Measurements from ENCODE around the gene USH2A.

The USH2A gene

DNA sequence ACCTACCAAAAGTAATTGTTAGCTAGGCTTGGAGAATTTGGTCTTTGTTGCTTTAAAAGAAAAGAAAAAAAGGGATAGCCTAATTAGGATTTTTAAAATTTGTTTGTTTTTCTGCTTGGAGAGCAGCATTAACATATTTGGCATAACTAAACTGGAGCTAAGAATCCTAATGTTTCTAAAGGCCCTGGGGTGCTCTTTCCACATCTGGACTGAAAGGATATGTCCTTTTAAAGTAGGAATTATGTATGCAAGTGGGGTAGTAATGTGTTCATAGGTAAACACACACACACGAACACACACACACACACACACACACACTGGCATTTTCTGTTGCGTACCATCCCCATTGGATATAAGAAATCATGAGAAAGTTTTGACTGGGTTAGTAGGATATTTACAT lies 742.2 kb downstream of the USH2A start:
- TF ChIP-seq CTCF (IDR thresholded peaks at IDR 0.05; ENCODE audit: borderline replicate concordance, extremely low read depth, low read length, poor library complexity, severe bottlenecking) = no peak
- TF ChIP-seq EZH2 (IDR thresholded peaks at IDR 0.05; ENCODE audit: borderline replicate concordance, low read depth, low read length, severe bottlenecking) = no peak
- no peaks in the 10 kb centered on the region for H3K27me3 ChIP-seq (ENCODE audit: insufficient read depth, low read length, poor library complexity)
- no peak overlapping the region for H3K4me2 ChIP-seq (ENCODE audit: insufficient read depth, low read length)
- ATAC-seq (ENCODE audit: insufficient read depth, low read depth) (no peak), DNase-seq (no peak)
- no peak overlapping the region for H2AFZ ChIP-seq (ENCODE audit: low read depth, low read length)
- no peaks in the 10 kb centered on the region for H3K9me3 ChIP-seq (ENCODE audit: insufficient read depth, low read length, severe bottlenecking)
- no peak overlapping the region for H3K27ac ChIP-seq (ENCODE audit: low read length)
- no peaks in the 10 kb centered on the region for H3K4me1 ChIP-seq (ENCODE audit: insufficient read depth, low read length)
- H3K36me3 ChIP-seq (ENCODE audit: insufficient read depth, low read length) = no peaks in the 10 kb centered on the region
- no peaks in the 10 kb centered on the region for H3K79me2 ChIP-seq (ENCODE audit: insufficient read depth, low read length)
- no peak overlapping the region for H3K9ac ChIP-seq (ENCODE audit: low read depth, low read length)
- H4K20me1 ChIP-seq (ENCODE audit: insufficient read depth, low read length) = no peaks in the 10 kb centered on the region
- no peak overlapping the region for H3K4me3 ChIP-seq (ENCODE audit: low read depth in 1 of 2, low read length in 2 of 2)

- ATAC-seq (ENCODE audit: insufficient read depth, low read depth) = no peak
- Histone ChIP-seq H3K27me3 (ENCODE audit: insufficient read depth, low read length, poor library complexity) (no peaks in the 10 kb centered on the region), H3K36me3 (ENCODE audit: insufficient read depth, low read length) (no peaks in the 10 kb centered on the region), H3K9ac (ENCODE audit: low read depth, low read length) (no peak overlapping the region), H3K79me2 (ENCODE audit: insufficient read depth, low read length) (no peaks in the 10 kb centered on the region), H3K27ac (ENCODE audit: low read length) (no peak overlapping the region), H3K4me3 (ENCODE audit: low read depth in 1 of 2, low read length in 2 of 2) (no peak overlapping the region), H3K4me1 (ENCODE audit: insufficient read depth, low read length) (no peaks in the 10 kb centered on the region), H3K4me2 (ENCODE audit: insufficient read depth, low read length) (no peak overlapping the region), H3K9me3 (ENCODE audit: insufficient read depth, low read length, severe bottlenecking) (no peaks in the 10 kb centered on the region), H4K20me1 (ENCODE audit: insufficient read depth, low read length) (no peaks in the 10 kb centered on the region), H2AFZ (ENCODE audit: low read depth, low read length) (no peak overlapping the region)
- TF ChIP-seq CTCF (IDR thresholded peaks at IDR 0.05; ENCODE audit: borderline replicate concordance, extremely low read depth, low read length, poor library complexity, severe bottlenecking) = no peak
- no peak for TF ChIP-seq EZH2 (IDR thresholded peaks at IDR 0.05; ENCODE audit: borderline replicate concordance, low read depth, low read length, severe bottlenecking)
- DNase-seq = no peak
Observed at GRCh38 chr1:215679231-215679630, 744.0 kb downstream of the USH2A start.

DNA sequence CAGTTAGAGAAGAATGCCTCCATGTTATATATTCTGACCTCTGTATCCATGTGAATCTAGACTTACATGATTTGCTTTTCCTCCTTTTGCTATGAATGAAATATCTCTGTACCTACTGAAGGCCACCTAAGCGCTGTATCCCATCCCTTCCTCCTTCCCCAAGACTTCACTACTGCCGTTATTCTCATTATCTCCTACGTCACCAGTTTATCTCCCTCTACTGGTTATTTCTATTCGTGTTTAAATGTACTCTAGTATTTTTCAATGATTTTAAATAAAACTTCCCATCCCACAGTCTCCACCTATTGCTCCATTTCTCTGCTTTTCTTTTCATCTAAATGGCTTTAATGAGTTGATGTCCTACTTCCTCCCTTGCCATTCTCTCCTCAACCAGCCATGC lies 746.1 kb downstream of the USH2A start:
- DNase-seq (no peak), ATAC-seq (ENCODE audit: insufficient read depth, low read depth) (no peak)
- H3K4me1 ChIP-seq (ENCODE audit: insufficient read depth, low read length) = no peaks in the 10 kb centered on the region
- no peak for TF ChIP-seq EZH2 (IDR thresholded peaks at IDR 0.05; ENCODE audit: borderline replicate concordance, low read depth, low read length, severe bottlenecking)
- no peak for TF ChIP-seq CTCF (IDR thresholded peaks at IDR 0.05; ENCODE audit: borderline replicate concordance, extremely low read depth, low read length, poor library complexity, severe bottlenecking)
- H3K27ac ChIP-seq (ENCODE audit: low read length) = no peak overlapping the region
- no peak overlapping the region for H2AFZ ChIP-seq (ENCODE audit: low read depth, low read length)
- H3K27me3 ChIP-seq (ENCODE audit: insufficient read depth, low read length, poor library complexity) = no peaks in the 10 kb centered on the region
- no peaks in the 10 kb centered on the region for H3K36me3 ChIP-seq (ENCODE audit: insufficient read depth, low read length)
- no peaks in the 10 kb centered on the region for H3K9me3 ChIP-seq (ENCODE audit: insufficient read depth, low read length, severe bottlenecking)
- H3K79me2 ChIP-seq (ENCODE audit: insufficient read depth, low read length) = no peaks in the 10 kb centered on the region
- H4K20me1 ChIP-seq (ENCODE audit: insufficient read depth, low read length) = no peaks in the 10 kb centered on the region
- no peak overlapping the region for H3K4me2 ChIP-seq (ENCODE audit: insufficient read depth, low read length)
- H3K9ac ChIP-seq (ENCODE audit: low read depth, low read length) = no peak overlapping the region
- no peak overlapping the region for H3K4me3 ChIP-seq (ENCODE audit: low read depth in 1 of 2, low read length in 2 of 2)

DNA sequence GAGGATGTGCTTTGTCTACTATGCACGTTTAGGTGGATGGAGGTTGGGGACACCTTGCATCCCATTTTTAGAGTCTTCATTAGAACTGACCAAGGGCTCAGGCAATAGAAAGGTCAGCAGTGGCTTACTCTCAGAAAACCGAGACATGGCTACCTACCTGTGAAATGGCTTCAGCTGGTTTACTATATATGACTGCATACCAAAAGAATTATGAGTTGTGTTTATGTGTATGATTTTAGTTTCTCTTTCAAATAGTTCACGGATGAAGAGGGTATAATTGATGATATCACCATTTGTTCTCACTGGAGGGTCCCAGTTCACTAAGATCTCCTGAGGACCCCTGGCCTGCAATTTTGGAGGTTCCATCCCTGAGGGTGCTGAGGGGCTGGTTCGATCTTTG lies 749.3 kb downstream of the USH2A start:
- H3K9ac ChIP-seq (ENCODE audit: low read depth, low read length) = no peak overlapping the region
- no peaks in the 10 kb centered on the region for H3K9me3 ChIP-seq (ENCODE audit: insufficient read depth, low read length, severe bottlenecking)
- no peak overlapping the region for H3K4me3 ChIP-seq (ENCODE audit: low read depth in 1 of 2, low read length in 2 of 2)
- DNase-seq (no peak), ATAC-seq (ENCODE audit: insufficient read depth, low read depth) (no peak)
- H3K27ac ChIP-seq (ENCODE audit: low read length) = no peak overlapping the region
- H3K4me2 ChIP-seq (ENCODE audit: insufficient read depth, low read length) = no peak overlapping the region
- no peaks in the 10 kb centered on the region for H3K79me2 ChIP-seq (ENCODE audit: insufficient read depth, low read length)
- TF ChIP-seq EZH2 (IDR thresholded peaks at IDR 0.05; ENCODE audit: borderline replicate concordance, low read depth, low read length, severe bottlenecking) = no peak
- TF ChIP-seq CTCF (IDR thresholded peaks at IDR 0.05; ENCODE audit: borderline replicate concordance, extremely low read depth, low read length, poor library complexity, severe bottlenecking) = no peak
- H4K20me1 ChIP-seq (ENCODE audit: insufficient read depth, low read length) = no peaks in the 10 kb centered on the region
- H2AFZ ChIP-seq (ENCODE audit: low read depth, low read length) = no peak overlapping the region
- H3K27me3 ChIP-seq (ENCODE audit: insufficient read depth, low read length, poor library complexity) = no peaks in the 10 kb centered on the region
- H3K4me1 ChIP-seq (ENCODE audit: insufficient read depth, low read length) = no peaks in the 10 kb centered on the region
- H3K36me3 ChIP-seq (ENCODE audit: insufficient read depth, low read length) = no peaks in the 10 kb centered on the region

All from DND-41 (cell line).